DOHH2 (cell line): ENCODE measurements around the gene MYOG.

Experiments
- EZH2phosphoT487 ChIP-seq: fragments of 200-600 bp; sonication (generic); IDR thresholded peaks from 2 replicates; pipeline ENCODE4 v1.6.1; 2017; ENCODE audit warnings: borderline replicate concordance, mild to moderate bottlenecking, antibody characterized with exemption, low read length, moderate library complexity, mixed read lengths
- TF ChIP-seq, protein P1 (sequence below): fragments of 200-600 bp; sonication (generic); IDR thresholded peaks from one replicate; pipeline ENCODE4 v1.5.1; 2014; ENCODE audit warnings: antibody characterized with exemption, mild to moderate bottlenecking, low read depth, low read length; ENCODE audit not compliant: poor library complexity, severe bottlenecking

DNA sequence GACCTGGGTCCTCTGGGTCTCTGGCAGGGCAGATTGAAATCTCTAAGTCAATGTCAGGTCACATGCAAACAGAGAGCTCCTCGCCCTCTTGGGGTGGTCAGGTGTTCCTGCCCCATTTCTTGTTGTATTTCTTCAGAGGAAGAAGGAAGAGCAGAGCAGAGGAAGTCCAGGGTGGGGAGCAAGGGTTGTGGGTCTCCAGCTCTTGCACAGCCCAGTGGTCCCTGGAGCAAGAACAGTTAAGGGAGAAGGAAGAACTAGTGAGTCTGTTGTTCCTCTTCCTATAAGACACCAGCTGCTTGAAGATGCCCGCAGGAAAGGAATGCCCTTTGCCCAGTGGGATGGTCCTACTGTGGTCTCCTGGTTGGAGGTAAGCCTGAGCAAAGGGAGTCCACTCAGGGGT, 26.3 kb downstream of the MYOG start:
- TF ChIP-seq, protein P1, sequence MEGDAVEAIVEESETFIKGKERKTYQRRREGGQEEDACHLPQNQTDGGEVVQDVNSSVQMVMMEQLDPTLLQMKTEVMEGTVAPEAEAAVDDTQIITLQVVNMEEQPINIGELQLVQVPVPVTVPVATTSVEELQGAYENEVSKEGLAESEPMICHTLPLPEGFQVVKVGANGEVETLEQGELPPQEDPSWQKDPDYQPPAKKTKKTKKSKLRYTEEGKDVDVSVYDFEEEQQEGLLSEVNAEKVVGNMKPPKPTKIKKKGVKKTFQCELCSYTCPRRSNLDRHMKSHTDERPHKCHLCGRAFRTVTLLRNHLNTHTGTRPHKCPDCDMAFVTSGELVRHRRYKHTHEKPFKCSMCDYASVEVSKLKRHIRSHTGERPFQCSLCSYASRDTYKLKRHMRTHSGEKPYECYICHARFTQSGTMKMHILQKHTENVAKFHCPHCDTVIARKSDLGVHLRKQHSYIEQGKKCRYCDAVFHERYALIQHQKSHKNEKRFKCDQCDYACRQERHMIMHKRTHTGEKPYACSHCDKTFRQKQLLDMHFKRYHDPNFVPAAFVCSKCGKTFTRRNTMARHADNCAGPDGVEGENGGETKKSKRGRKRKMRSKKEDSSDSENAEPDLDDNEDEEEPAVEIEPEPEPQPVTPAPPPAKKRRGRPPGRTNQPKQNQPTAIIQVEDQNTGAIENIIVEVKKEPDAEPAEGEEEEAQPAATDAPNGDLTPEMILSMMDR, result no peak
- TF ChIP-seq EZH2phosphoT487, result no peak
